ENCODE measurements around the gene ARHGAP24.
"Not testable (repeated sequence)": the region's sequence is repeated elsewhere in the genome, so short reads cannot be mapped to it uniquely, and the experiment has no call there.

The ARHGAP24 gene

GRCh38 chr4:85482010-85482738 lies 7.2 kb downstream of the ARHGAP24 start:
- no peak for DNase-seq (ENCODE audit: low read depth in 2 of 2)

- DNase-seq (ENCODE audit: low read depth in 2 of 2) = no peak
Measured at GRCh38 chr4:85486425-85487086, 11.6 kb downstream of the ARHGAP24 start.

- DNase-seq (ENCODE audit: low read depth in 2 of 2) = no peak
Measured at GRCh38 chr4:85488416-85488815, 13.5 kb downstream of the ARHGAP24 start.

- no peak for DNase-seq (ENCODE audit: low read depth in 2 of 2)
Measured at GRCh38 chr4:85489273-85489981, 14.5 kb downstream of the ARHGAP24 start.

- no peak for DNase-seq (ENCODE audit: low read depth in 2 of 2)
Measured at GRCh38 chr4:85491527-85491926, 16.6 kb downstream of the ARHGAP24 start.

GRCh38 chr4:85492336-85492735 lies 17.4 kb downstream of the ARHGAP24 start:
- DNase-seq (ENCODE audit: low read depth in 2 of 2) = no peak

- no peak for DNase-seq (ENCODE audit: low read depth in 2 of 2)
Measured at GRCh38 chr4:85495621-85496020, 20.7 kb downstream of the ARHGAP24 start.

GRCh38 chr4:85496126-85496849 lies 21.3 kb downstream of the ARHGAP24 start:
- no peak for DNase-seq (ENCODE audit: low read depth in 2 of 2)

GRCh38 chr4:85496933-85497332 lies 22.0 kb downstream of the ARHGAP24 start:
- no peak for DNase-seq (ENCODE audit: low read depth in 2 of 2)

- no peak for DNase-seq (ENCODE audit: low read depth in 2 of 2)
Measured at GRCh38 chr4:85498068-85498733, 23.3 kb downstream of the ARHGAP24 start.

- DNase-seq (ENCODE audit: low read depth in 2 of 2) = no peak
Measured at GRCh38 chr4:85499573-85499972, 24.6 kb downstream of the ARHGAP24 start.

- DNase-seq (ENCODE audit: low read depth in 2 of 2) = no peak
Measured at GRCh38 chr4:85500110-85500867, 25.3 kb downstream of the ARHGAP24 start.

GRCh38 chr4:85501145-85501544 lies 26.2 kb downstream of the ARHGAP24 start:
- DNase-seq (ENCODE audit: low read depth in 2 of 2) = not testable (repeated sequence)

GRCh38 chr4:85508654-85509053 lies 33.7 kb downstream of the ARHGAP24 start:
- DNase-seq (ENCODE audit: low read depth in 2 of 2) = no peak

- DNase-seq (ENCODE audit: low read depth in 2 of 2) = no peak
Measured at GRCh38 chr4:85509882-85510631, 35.1 kb downstream of the ARHGAP24 start.

- DNase-seq (ENCODE audit: low read depth in 2 of 2) = no peak
Measured at GRCh38 chr4:85510632-85510984, 35.7 kb downstream of the ARHGAP24 start.

- DNase-seq (ENCODE audit: low read depth in 2 of 2) = no peak
Measured at GRCh38 chr4:85512446-85513205, 37.7 kb downstream of the ARHGAP24 start.

GRCh38 chr4:85514117-85514516 lies 39.2 kb downstream of the ARHGAP24 start:
- no peak for DNase-seq (ENCODE audit: low read depth in 2 of 2)

GRCh38 chr4:85514783-85515182 lies 39.8 kb downstream of the ARHGAP24 start:
- DNase-seq (ENCODE audit: low read depth in 2 of 2) = no peak

Data from stimulated activated CD8-positive, alpha-beta memory T cell treated with anti-CD3 and anti-CD28 coated beads, Interleukin-7, amount 100 ng/mL, for 4 hours (primary cell).